Heart left ventricle (tissue), 16 donors: ENCODE data around the gene MAPK10. TPM values are rescaled to one million over a fixed set of nuclear protein-coding genes. Genes with fewer than 3 reads are reported as not detected.

Source experiments
- ATAC-seq, 4 donors: fragments of 200-7000 bp; cut with Tn5 transposase; one replicate each; pipeline ENCODE4 v1.9.1; 2020 to 2022; ENCODE audit warnings: moderate library complexity in 4 of 4, mild to moderate bottlenecking in 3 of 4, moderate number of reproducible peaks in 1 of 4
- DNase-seq, 5 donors: peaks; one replicate each; pipeline ENCODE4 v3.0.0-alpha.2; 2020
- H3K27ac ChIP-seq, 12 donors: fragments of 200-600 bp; sonication (generic) in 4 of 12; one replicate each; pipeline versions ENCODE4 v1.5.0 to v1.8.0; 2016 to 2022; ENCODE audit warnings: mild to moderate bottlenecking in 2 of 12
- H3K27me3 ChIP-seq, 9 donors: fragments of 200-600 bp; sonication (generic) in 2 of 9; one replicate each; pipeline versions ENCODE4 v1.5.1 to v1.8.0; 2016 to 2022; ENCODE audit warnings: mild to moderate bottlenecking in 3 of 9
- H3K36me3 ChIP-seq, 9 donors: fragments of 200-600 bp; sonication (generic) in 2 of 9; one replicate each; pipeline versions ENCODE4 v1.5.0 to v1.8.0; 2018 to 2022; ENCODE audit warnings: mild to moderate bottlenecking in 2 of 9
- H3K4me1 ChIP-seq, 12 donors: fragments of 200-600 bp; sonication (generic) in 4 of 12; one replicate each; pipeline versions ENCODE4 v1.5.0 to v1.8.0; 2016 to 2022; ENCODE audit warnings: mild to moderate bottlenecking in 3 of 12
- H3K4me3 ChIP-seq, 12 donors: fragments of 200-600 bp; sonication (generic) in 4 of 12; one replicate each; pipeline versions ENCODE4 v1.5.0 to v1.8.0; 2017 to 2022; ENCODE audit warnings: mild to moderate bottlenecking in 9 of 12, moderate library complexity in 4 of 12
- H3K9me3 ChIP-seq, 12 donors: fragments of 200-600 bp; sonication (generic) in 4 of 12; one replicate each; pipeline versions ENCODE4 v1.5.0 to v1.8.0; 2016 to 2022; ENCODE audit warnings: mild to moderate bottlenecking in 1 of 12
- CTCF ChIP-seq, 12 donors: fragments of 200-600 bp; sonication (generic) in 4 of 12; IDR thresholded peaks; one replicate each; pipeline versions ENCODE4 v1.5.0 to v1.8.0; 2018 to 2022; ENCODE audit warnings: antibody characterized with exemption in 12 of 12, mild to moderate bottlenecking in 5 of 12
- POLR2A ChIP-seq, 2 donors: fragments of 450-650 bp; IDR thresholded peaks; one replicate each; pipeline ENCODE4 v1.6.1; 2017; ENCODE audit warnings: antibody characterized with exemption in 2 of 2, mild to moderate bottlenecking in 2 of 2, moderate library complexity in 2 of 2
- WGBS, 4 donors: extraction: QIAGEN DNeasy Blood & Tissue Kit in 2 of 4; methylation state at CpG; one replicate each; pipeline versions ENCODE4 v1.1.5 to v1.1.7; 2013 to 2018; 5-methylcytosine and 5-hydroxymethylcytosine counted together
- intact Hi-C, 10 donors: fragments of 100-400 bp; cut with DNase I; formaldehyde crosslinking; loops; one replicate each; pipeline versions ENCODE4 v1.11.1 to v1.14.2; 2022
- polyA plus RNA-seq, 2 donors: library from polyadenylated mRNA; stranded (reverse); fragments of 200-250 nt; gene quantifications; one replicate each; pipeline ENCODE4 v1.2.3, GENCODE V29; 2013
- total RNA-seq, 9 donors: library from RNA; depleted of rRNA in 2 of 9; stranded (reverse); fragments of >200 nt in 2 of 9; fragmentation: NEBNext Ultra II Directional in 3 of 9; extraction: Animal tissue kit (Norgen Biotek cat#: 25700) in 3 of 9; gene quantifications; one replicate each; pipeline versions ENCODE4 v1.1.0 to v1.2.4, GENCODE V29; 2016 to 2023
- donor health status: ischemic (EF 13 %, LVEDD 7.1; RV severe dilation, severe dysfunction).
- donor health status: healthy with polysubstance abuse.
- donor health status: DM: no; HTN: yes; CAD: no.
- donor health status: DM: no; HTN: no; CAD: no.
- donor health status: ischemic (EF 25% LVEDD 6.9; RV normal size, moderate dysfunction).
- donor health status: ischemic (EF 25% LVEDD 5.7; RV mildly dilated, moderate dysfunction).
- donor health status: healthy.
- donor health status: DM: yes; HTN: yes; CAD: no.
- donor health status: ischemic (EF 35%, LVEDD 5.7; RV mildly dilated, moderate dysfunction).
- donor health status: nonischemic (EF 11% LVEDD 7.7; RV severe dilation, severe dysfunction).
- donor health status: DM: yes; HTN: yes; CAD: no.
- donor health status: PGD.
- donor health status: ischemic (EF 29% LVEDD 5.4; RV normal size, mild dysfunction).
- donor health status: nonischemic (EF 23%, LVEDD 6.1; RV moderate dilation, normal function).

MAPK10 gene
- total and polyA plus RNA-seq, 11 donors, result 0.87 to 14.1 (median 2.7) TPM

- ATAC-seq (no peak), DNase-seq (no peak)
- H3K4me3 ChIP-seq, result no peak overlapping the region
- H3K4me1 ChIP-seq, result no peaks in the 10 kb centered on the region
- intact Hi-C loops, result no loop called here
- TF ChIP-seq POLR2A (IDR thresholded peaks at IDR 0.05) (no peak), CTCF (IDR thresholded peaks at IDR 0.05) (no peak)
- WGBS, 4 donors, result 95 to 98% (median 96%) methylated on average over 1 of the region's 1 CpG
- H3K9me3 ChIP-seq, result no peaks in the 10 kb centered on the region
- H3K36me3 ChIP-seq, result no peaks in the 10 kb centered on the region
- H3K27ac ChIP-seq, result no peak overlapping the region
- no peaks in the 10 kb centered on the region for H3K27me3 ChIP-seq
These were observed 38.3 kb upstream of the MAPK10 start for GRCh38 chr4:86398187-86398586.

- H3K27me3 ChIP-seq, result no peaks in the 10 kb centered on the region
- H3K36me3 ChIP-seq, result no peaks in the 10 kb centered on the region
- ATAC-seq (no peak), DNase-seq (no peak)
- H3K9me3 ChIP-seq, result no peaks in the 10 kb centered on the region
- TF ChIP-seq CTCF (IDR thresholded peaks at IDR 0.05) (no peak), POLR2A (IDR thresholded peaks at IDR 0.05) (no peak)
- no peak overlapping the region for H3K27ac ChIP-seq
- no peak overlapping the region for H3K4me3 ChIP-seq
- H3K4me1 ChIP-seq, result no peaks in the 10 kb centered on the region
- 81 to 88% (median 84%) methylated on average over 4 of the region's 4 CpGs for WGBS, 4 donors
- intact Hi-C loops, result no loop called here
These were observed 33.9 kb upstream of the MAPK10 start for GRCh38 chr4:86393749-86394148.

GRCh38 chr4:86389664-86390063 lies 29.8 kb upstream of the MAPK10 start:
- Histone ChIP-seq H3K27ac (no peak overlapping the region), H3K9me3 (no peaks in the 10 kb centered on the region), H3K36me3 (no peaks in the 10 kb centered on the region), H3K27me3 (no peaks in the 10 kb centered on the region), H3K4me1 (no peaks in the 10 kb centered on the region), H3K4me3 (no peak overlapping the region)
- ATAC-seq, result no peak
- intact Hi-C loops, result no loop called here
- 92 to 98% (median 94%) methylated on average over 1 of the region's 1 CpG for WGBS, 4 donors
- no peak for DNase-seq
- no peak for TF ChIP-seq CTCF (IDR thresholded peaks at IDR 0.05)
- no peak for TF ChIP-seq POLR2A (IDR thresholded peaks at IDR 0.05)

- intact Hi-C loops, result no loop called here
- Histone ChIP-seq H3K27me3 (no peaks in the 10 kb centered on the region), H3K36me3 (no peaks in the 10 kb centered on the region), H3K27ac (no peak overlapping the region), H3K9me3 (no peaks in the 10 kb centered on the region), H3K4me1 (no peaks in the 10 kb centered on the region), H3K4me3 (no peak overlapping the region)
- no peak for DNase-seq
- WGBS, 4 donors, result 93 to 98% (median 96%) methylated on average over 1 of the region's 1 CpG
- ATAC-seq, result no peak
- TF ChIP-seq POLR2A (IDR thresholded peaks at IDR 0.05) (no peak), CTCF (IDR thresholded peaks at IDR 0.05) (no peak)
These were observed 28.4 kb upstream of the MAPK10 start for GRCh38 chr4:86388252-86388651.
